GM12878 (cell line): Measurements from ENCODE around the gene KIFAP3. TPM values are rescaled to one million over a fixed set of nuclear protein-coding genes. Genes with fewer than 3 reads are reported as not detected.

Source experiments
- ATAC-seq: fragments of 200-7000 bp; cut with Tn5 transposase; 3 replicates; pipeline ENCODE4 v1.9.1; 2020; ENCODE audit warnings: mild to moderate bottlenecking, moderate library complexity
- BruUV-seq: library from RNA; stranded (reverse); fragments of 400-500 nt; replicated peaks from 2 replicates; lab custom pipeline; 2021; lab: Mats Ljungman, UMichigan
- CTCF ChIA-PET: fragments of 300-600 bp; sonication (Branson Sonifier 250); formaldehyde crosslinking; extraction: SDS; loops from one replicate; lab custom pipeline; 2021; ENCODE audit warnings: inconsistent platforms; lab: Yijun Ruan, JAX
- POLR2A ChIA-PET: fragments of 350-600 bp; formaldehyde crosslinking; extraction: SDS; loops from one replicate; lab custom pipeline; 2021; ENCODE audit warnings: inconsistent platforms; lab: Charles Lee
- RAD21 ChIA-PET: fragments of 300-600 bp; sonication (Branson Sonifier 250); formaldehyde crosslinking; loops from one replicate; lab custom pipeline; 2023; ENCODE audit warnings: antibody characterized with exemption; ENCODE audit not compliant: unreplicated experiment; lab: Charles Lee
- SMC1A ChIA-PET: fragments of 300-600 bp; sonication (Branson Sonifier 250); formaldehyde crosslinking; loops from one replicate; lab custom pipeline; 2023; ENCODE audit not compliant: unreplicated experiment, uncharacterized antibody; lab: Charles Lee
- DNase-seq: peaks from one replicate; pipeline ENCODE4 v3.0.0-alpha.2; 2011; ENCODE audit warnings: low read depth, low spot score
- FAIRE-seq: peaks from 3 replicates; lab custom pipeline; 2011; peaks lifted over from hg19 to GRCh38; lab: Jason Lieb, UNC
- H2AFZ ChIP-seq: 2 replicates; pipeline ENCODE4 v1.6.0; 2011; ENCODE audit warnings: low read depth, low read length, control low read depth; ENCODE audit not compliant: control insufficient read depth
- H3K27ac ChIP-seq: 2 replicates; pipeline ENCODE4 v1.5.1; 2011; ENCODE audit warnings: control low read depth; ENCODE audit not compliant: control insufficient read depth, insufficient read depth
- H3K27me3 ChIP-seq, 2 experiments: replicated peaks in 1 of 2; 2 replicates each; pipeline versions ENCODE4 v1.6.0 to v1.6.1; 2011; ENCODE audit warnings: low read length in 1 of 2; ENCODE audit not compliant: control insufficient read depth in 2 of 2, insufficient read depth in 2 of 2
- H3K36me3 ChIP-seq, 2 experiments: 2 replicates each; pipeline ENCODE4 v1.5.1; 2011; ENCODE audit warnings: low read length in 1 of 2; ENCODE audit not compliant: control insufficient read depth in 2 of 2, insufficient read depth in 2 of 2
- H3K4me1 ChIP-seq: 2 replicates; pipeline ENCODE4 v1.6.1; 2011; ENCODE audit warnings: mild to moderate bottlenecking, low read length, moderate library complexity, mixed read lengths; ENCODE audit not compliant: control insufficient read depth, insufficient read depth
- H3K4me2 ChIP-seq: 2 replicates; pipeline ENCODE4 v1.6.0; 2011; ENCODE audit warnings: control low read depth; ENCODE audit not compliant: control insufficient read depth, insufficient read depth
- H3K4me3 ChIP-seq: fragments of 200-600 bp; sonication (generic); 2 replicates; pipeline ENCODE4 v1.5.1; 2016
- H3K79me2 ChIP-seq: 2 replicates; pipeline ENCODE4 v1.6.0; 2011; ENCODE audit warnings: low read length; ENCODE audit not compliant: control insufficient read depth, insufficient read depth
- H3K9ac ChIP-seq: 2 replicates; pipeline ENCODE4 v1.8.0; 2011; ENCODE audit warnings: low read length, control low read depth, mixed read lengths; ENCODE audit not compliant: control insufficient read depth, insufficient read depth
- H3K9me3 ChIP-seq: replicated peaks from 3 replicates; pipeline ENCODE4 v1.5.1; 2011; ENCODE audit warnings: mild to moderate bottlenecking, low read length; ENCODE audit not compliant: control insufficient read depth, insufficient read depth
- H4K20me1 ChIP-seq: 2 replicates; pipeline ENCODE4 v1.6.0; 2011; ENCODE audit not compliant: control insufficient read depth, insufficient read depth
- BCL11A ChIP-seq: IDR thresholded peaks from 2 replicates; pipeline ENCODE4 v1.6.1; 2011; ENCODE audit warnings: low read depth, low read length
- CHD1 ChIP-seq: IDR thresholded peaks from 2 replicates; pipeline ENCODE4 v1.6.1; 2012; ENCODE audit warnings: low read depth, low read length, improper control_type of control experiment
- CREB1 ChIP-seq: IDR thresholded peaks from 2 replicates; pipeline ENCODE4 v1.6.1; 2012; ENCODE audit warnings: low read depth, mild to moderate bottlenecking, inconsistent platforms
- EP300 ChIP-seq, 2 experiments: fragments of 150-350 bp in 1 of 2; IDR thresholded peaks; 2 replicates each; pipeline ENCODE4 v1.6.1; 2011 to 2012; ENCODE audit warnings: low read depth in 2 of 2, low read length in 2 of 2, borderline replicate concordance in 1 of 2, improper control_type of control experiment in 1 of 2, inconsistent platforms in 1 of 2; ENCODE audit not compliant: control insufficient read depth in 1 of 2
- ESRRA ChIP-seq: IDR thresholded peaks from 2 replicates; pipeline ENCODE4 v1.6.1; 2012; ENCODE audit warnings: mild to moderate bottlenecking, low read length, improper control_type of control experiment
- FOXK2 ChIP-seq: fragments of 450-650 bp; IDR thresholded peaks from 2 replicates; pipeline ENCODE4 v1.6.1; 2017; ENCODE audit warnings: mild to moderate bottlenecking, moderate library complexity
- GABPA ChIP-seq: IDR thresholded peaks from 2 replicates; pipeline ENCODE4 v1.6.1; 2014; ENCODE audit warnings: antibody characterized with exemption, low read depth, mild to moderate bottlenecking, inconsistent platforms
- KDM1A ChIP-seq: fragments of 200-600 bp; sonication (generic); IDR thresholded peaks from 2 replicates; pipeline ENCODE4 v1.6.1; 2016; ENCODE audit warnings: borderline replicate concordance
- NFXL1 ChIP-seq: fragments of 450-650 bp; IDR thresholded peaks from 2 replicates; pipeline ENCODE4 v1.6.1; 2017; ENCODE audit warnings: antibody characterized with exemption, mild to moderate bottlenecking, borderline replicate concordance
- NRF1 ChIP-seq: conservative IDR thresholded peaks from 2 replicates; pipeline ENCODE4 v1.6.1; 2011; ENCODE audit warnings: mild to moderate bottlenecking, low read depth, low read length, improper control_type of control experiment
- POU2F2 ChIP-seq: IDR thresholded peaks from 3 replicates; pipeline ENCODE4 v1.6.1; 2011; ENCODE audit warnings: low read depth, mild to moderate bottlenecking, low read length, borderline replicate concordance
- RAD21 ChIP-seq: IDR thresholded peaks from 2 replicates; pipeline ENCODE4 v1.6.1; 2011; ENCODE audit warnings: mild to moderate bottlenecking, low read depth, low read length, moderate library complexity; ENCODE audit not compliant: insufficient read depth
- RB1 ChIP-seq: fragments of 450-650 bp; formaldehyde crosslinking; IDR thresholded peaks from 2 replicates; pipeline ENCODE4 v1.6.1; 2017; ENCODE audit warnings: mild to moderate bottlenecking, borderline replicate concordance
- SIX5 ChIP-seq: IDR thresholded peaks from 2 replicates; pipeline ENCODE4 v1.6.1; 2011; ENCODE audit warnings: mild to moderate bottlenecking, low read depth, low read length, moderate library complexity; ENCODE audit not compliant: severe bottlenecking
- SMC3 ChIP-seq: IDR thresholded peaks from 2 replicates; pipeline ENCODE4 v1.6.1; 2011; ENCODE audit warnings: low read length, improper control_type of control experiment, borderline replicate concordance
- TCF3 ChIP-seq: IDR thresholded peaks from 2 replicates; pipeline ENCODE4 v1.6.1; 2012; ENCODE audit warnings: low read depth, mild to moderate bottlenecking, low read length, borderline replicate concordance; ENCODE audit not compliant: insufficient read depth
- in situ Hi-C: fragments of 300-500 bp; cut with MboI; formaldehyde crosslinking; loops from 9 replicates; pipeline ENCODE4 v1.14.3; 2018; ENCODE audit warnings: mixed read lengths
- intact Hi-C: fragments of 100-400 bp; cut with micrococcal nuclease; formaldehyde crosslinking; loops from one replicate; pipeline ENCODE4 v1.14.2; 2022; ENCODE audit not compliant: unreplicated experiment
- polyA plus RNA-seq, 11 experiments: library from polyadenylated mRNA; depleted of rRNA in 4 of 11; unstranded in 6 of 11; stranded (reverse) in 5 of 11; fragments of >200 nt; fragmentation: Nextera tagmentation in 4 of 11; fragmentation: Illumina TruSeq in 1 of 11; extraction: Ambion mirVana in 4 of 11; extraction: Trizol in 1 of 11; gene quantifications; 1 replicate in 1 of 11; 2 replicates in 10 of 11; pipeline versions ENCODE4 v1.2.1 to v1.2.3, GENCODE V29; 2011 to 2016; ENCODE audit warnings: inconsistent platforms in 2 of 11, missing spikeins in 2 of 11, low read depth in 1 of 11
- total RNA-seq, 4 experiments: library from RNA; depleted of rRNA in 3 of 4; stranded (reverse); fragments of >200 nt in 3 of 4; fragmentation: Illumina TruSeq in 1 of 4; extraction: Trizol in 1 of 4; gene quantifications; 2 replicates each; pipeline versions ENCODE4 v1.2.1 to v1.2.3, GENCODE V29; 2013 to 2021
- TF ChIP-seq, protein P1 (sequence below): fragments of 450-650 bp; IDR thresholded peaks from 2 replicates; pipeline ENCODE4 v1.6.1; 2017; ENCODE audit warnings: low read depth, mild to moderate bottlenecking, moderate library complexity
- TF ChIP-seq, protein P2 (sequence below): IDR thresholded peaks from 2 replicates; pipeline ENCODE4 v1.6.1; 2011; ENCODE audit warnings: low read depth, mild to moderate bottlenecking, low read length, moderate library complexity, borderline replicate concordance; ENCODE audit errors: extremely low read depth
- TF ChIP-seq, protein P3 (sequence below): fragments of 450-650 bp; IDR thresholded peaks from 2 replicates; pipeline ENCODE4 v1.6.1; 2017; ENCODE audit warnings: mild to moderate bottlenecking
- TF ChIP-seq, protein P4 (sequence below): IDR thresholded peaks from 2 replicates; pipeline ENCODE4 v1.6.1; 2011; ENCODE audit warnings: mild to moderate bottlenecking, low read depth, low read length, moderate library complexity; ENCODE audit not compliant: insufficient replicate concordance

KIFAP3 gene
- total and polyA plus RNA-seq, 10 of the 15 experiments (the other 5 are each of a cell fraction or from before 2014, with no cell fraction given) = 13.7 to 100 (median 18.9) TPM

DNA sequence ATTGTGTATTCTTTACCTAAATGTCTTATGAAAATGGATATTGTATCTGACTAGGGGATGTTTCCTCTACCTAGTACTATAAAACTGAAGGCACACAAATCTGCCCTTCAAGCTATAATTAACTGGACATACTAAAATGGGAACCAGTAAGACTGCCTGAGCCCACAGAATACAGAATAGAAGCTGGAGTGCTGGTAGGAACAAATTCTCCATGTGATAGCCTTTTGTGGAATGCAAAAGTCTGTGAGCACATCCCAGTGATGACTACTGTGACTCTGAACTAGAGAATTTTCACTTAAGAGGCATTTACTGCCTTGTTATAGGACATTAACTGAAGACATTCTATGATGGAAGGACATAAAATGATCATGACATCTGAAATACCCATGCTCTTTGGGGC is 30.3 kb downstream of the KIFAP3 start:
- ChIA-PET CTCF (interaction anchor here (1.1 kb wide), 1 partner anchor 9 kb away, joined by 4 read pairs; no protein-coding TSS in a partner anchor), POLR2A (interaction anchor here (0.6 kb wide), 1 partner anchor 22 kb away, joined by 5 read pairs; no protein-coding TSS in a partner anchor), SMC1A (interaction anchor here (1.0 to 1.6 kb wide), 3 partner anchors 14 to 109 kb away, joined by 3 to 6 read pairs (median 3); no protein-coding TSS in a partner anchor), RAD21 (no interaction called here)
- Histone ChIP-seq H3K27ac (no peak overlapping the region), H3K79me2 (no peaks in the 10 kb centered on the region), H3K4me2 (no peak overlapping the region), H3K36me3 (peaks cover 13 to 17% of the 10 kb centered on the region in 2 experiments; a peak in 3 of 4 replicates), H2AFZ (no peak overlapping the region), H3K9ac (no peak overlapping the region), H3K4me3 (no peak overlapping the region), H4K20me1 (no peaks in the 10 kb centered on the region), H3K9me3 (no peaks in the 10 kb centered on the region; the same call in 2 of the 3 replicates), H3K4me1 (no peaks in the 10 kb centered on the region), H3K27me3 (no peaks in the 10 kb centered on the region)
- in situ Hi-C loops = no loop called here
- no peak for TF ChIP-seq KDM1A
- TF ChIP-seq NRF1 = no peak
- TF ChIP-seq CHD1 = no peak
- TF ChIP-seq FOXK2 = no peak
- TF ChIP-seq GABPA = no peak
- no peak for TF ChIP-seq ESRRA
- no peak for TF ChIP-seq TCF3
- no peak for TF ChIP-seq SMC3
- TF ChIP-seq EP300 (IDR thresholded peaks at IDR 0.05; ENCODE audit: borderline replicate concordance in 1 of 2, control insufficient read depth in 1 of 2, low read depth in 2 of 2, low read length in 2 of 2) = no peak
- TF ChIP-seq, protein P1, sequence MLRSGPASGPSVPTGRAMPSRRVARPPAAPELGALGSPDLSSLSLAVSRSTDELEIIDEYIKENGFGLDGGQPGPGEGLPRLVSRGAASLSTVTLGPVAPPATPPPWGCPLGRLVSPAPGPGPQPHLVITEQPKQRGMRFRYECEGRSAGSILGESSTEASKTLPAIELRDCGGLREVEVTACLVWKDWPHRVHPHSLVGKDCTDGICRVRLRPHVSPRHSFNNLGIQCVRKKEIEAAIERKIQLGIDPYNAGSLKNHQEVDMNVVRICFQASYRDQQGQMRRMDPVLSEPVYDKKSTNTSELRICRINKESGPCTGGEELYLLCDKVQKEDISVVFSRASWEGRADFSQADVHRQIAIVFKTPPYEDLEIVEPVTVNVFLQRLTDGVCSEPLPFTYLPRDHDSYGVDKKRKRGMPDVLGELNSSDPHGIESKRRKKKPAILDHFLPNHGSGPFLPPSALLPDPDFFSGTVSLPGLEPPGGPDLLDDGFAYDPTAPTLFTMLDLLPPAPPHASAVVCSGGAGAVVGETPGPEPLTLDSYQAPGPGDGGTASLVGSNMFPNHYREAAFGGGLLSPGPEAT = no peak
- TF ChIP-seq, protein P2, sequence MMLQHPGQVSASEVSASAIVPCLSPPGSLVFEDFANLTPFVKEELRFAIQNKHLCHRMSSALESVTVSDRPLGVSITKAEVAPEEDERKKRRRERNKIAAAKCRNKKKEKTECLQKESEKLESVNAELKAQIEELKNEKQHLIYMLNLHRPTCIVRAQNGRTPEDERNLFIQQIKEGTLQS = no peak
- TF ChIP-seq RAD21 = no peak
- TF ChIP-seq POU2F2 = no peak
- no peak for TF ChIP-seq RB1
- no peak for TF ChIP-seq SIX5
- TF ChIP-seq, protein P3, sequence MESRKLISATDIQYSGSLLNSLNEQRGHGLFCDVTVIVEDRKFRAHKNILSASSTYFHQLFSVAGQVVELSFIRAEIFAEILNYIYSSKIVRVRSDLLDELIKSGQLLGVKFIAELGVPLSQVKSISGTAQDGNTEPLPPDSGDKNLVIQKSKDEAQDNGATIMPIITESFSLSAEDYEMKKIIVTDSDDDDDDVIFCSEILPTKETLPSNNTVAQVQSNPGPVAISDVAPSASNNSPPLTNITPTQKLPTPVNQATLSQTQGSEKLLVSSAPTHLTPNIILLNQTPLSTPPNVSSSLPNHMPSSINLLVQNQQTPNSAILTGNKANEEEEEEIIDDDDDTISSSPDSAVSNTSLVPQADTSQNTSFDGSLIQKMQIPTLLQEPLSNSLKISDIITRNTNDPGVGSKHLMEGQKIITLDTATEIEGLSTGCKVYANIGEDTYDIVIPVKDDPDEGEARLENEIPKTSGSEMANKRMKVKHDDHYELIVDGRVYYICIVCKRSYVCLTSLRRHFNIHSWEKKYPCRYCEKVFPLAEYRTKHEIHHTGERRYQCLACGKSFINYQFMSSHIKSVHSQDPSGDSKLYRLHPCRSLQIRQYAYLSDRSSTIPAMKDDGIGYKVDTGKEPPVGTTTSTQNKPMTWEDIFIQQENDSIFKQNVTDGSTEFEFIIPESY = no peak
- TF ChIP-seq CREB1 = no peak
- TF ChIP-seq NFXL1 = no peak
- no peak for TF ChIP-seq BCL11A
- TF ChIP-seq, protein P4, sequence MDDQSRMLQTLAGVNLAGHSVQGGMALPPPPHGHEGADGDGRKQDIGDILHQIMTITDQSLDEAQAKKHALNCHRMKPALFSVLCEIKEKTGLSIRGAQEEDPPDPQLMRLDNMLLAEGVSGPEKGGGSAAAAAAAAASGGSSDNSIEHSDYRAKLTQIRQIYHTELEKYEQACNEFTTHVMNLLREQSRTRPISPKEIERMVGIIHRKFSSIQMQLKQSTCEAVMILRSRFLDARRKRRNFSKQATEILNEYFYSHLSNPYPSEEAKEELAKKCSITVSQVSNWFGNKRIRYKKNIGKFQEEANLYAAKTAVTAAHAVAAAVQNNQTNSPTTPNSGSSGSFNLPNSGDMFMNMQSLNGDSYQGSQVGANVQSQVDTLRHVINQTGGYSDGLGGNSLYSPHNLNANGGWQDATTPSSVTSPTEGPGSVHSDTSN = no peak
- no peak for FAIRE-seq
- no peak for ATAC-seq
- no TSS peak for BruUV-seq
- intact Hi-C loops = no loop called here
- DNase-seq = no peak
